Endometrial microvascular endothelial cells (primary cell): ENCODE results near the gene MAP1B. TPM values are rescaled to one million over a fixed set of nuclear protein-coding genes. Genes with fewer than 3 reads are reported as not detected.

ENCODE experiments used
- in situ Hi-C: cut with HindIII; loops from 2 replicates; pipeline ENCODE4 v1.10.0; 2017; ENCODE audit warnings: low sequenced_read_pairs, low pct_unique_long_range_greater_than_20kb; ENCODE audit errors: inconsistent ontology term
- total RNA-seq: library from RNA; depleted of rRNA; stranded (reverse); fragments of >200 nt; gene quantifications from one replicate; pipeline ENCODE4 v1.2.3, GENCODE V29; 2015; ENCODE audit errors: inconsistent ontology term

MAP1B gene
- total RNA-seq, 1 donor from 2014 or later = 226 TPM

GRCh38 chr5:72231991-72232703 lies 124.9 kb downstream of the MAP1B start:
- in situ Hi-C loops = no loop called here

- in situ Hi-C loops = no loop called here
These were observed 125.6 kb downstream of the MAP1B start for GRCh38 chr5:72232838-72233237.

DNA sequence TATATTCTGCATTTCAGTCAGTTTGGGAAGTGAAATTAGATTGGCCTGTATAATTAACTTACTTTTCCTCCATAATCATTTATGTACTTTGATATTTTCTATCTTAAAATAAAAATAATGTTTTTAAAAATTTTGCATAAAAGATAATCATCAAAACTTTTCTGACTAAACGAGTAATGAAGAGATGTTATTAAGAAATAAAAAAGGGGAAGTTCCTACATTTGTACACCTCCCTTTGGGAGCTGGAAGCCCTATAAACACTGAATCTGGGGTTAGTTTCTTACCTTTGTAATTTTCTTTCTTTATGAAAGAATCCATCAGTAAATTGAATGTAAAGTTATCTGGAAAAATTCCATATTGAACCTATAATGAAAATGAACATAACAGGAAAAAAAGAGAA lies 126.6 kb downstream of the MAP1B start:
- in situ Hi-C loops = no loop called here

DNA sequence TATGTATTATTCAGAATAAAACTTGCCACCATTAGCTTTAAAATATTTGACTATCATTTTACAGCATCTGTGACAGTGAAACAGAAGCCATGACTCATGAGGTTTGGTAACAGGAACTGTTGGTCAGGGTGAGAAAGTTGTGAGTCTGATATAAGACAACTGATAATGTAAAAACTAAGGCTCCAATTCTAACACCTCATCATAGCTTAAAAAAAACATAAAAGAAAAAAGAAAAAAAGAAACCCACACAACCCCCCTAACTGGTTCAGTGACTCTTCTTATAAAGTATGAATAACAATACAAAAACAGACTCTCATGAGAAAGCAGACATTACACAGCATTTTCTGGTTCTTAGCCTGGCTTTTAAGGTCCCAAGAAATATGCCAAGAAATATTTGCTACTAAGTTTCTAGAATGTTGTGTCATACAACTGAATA lies 127.0 kb downstream of the MAP1B start:
- in situ Hi-C loops = no loop called here

DNA sequence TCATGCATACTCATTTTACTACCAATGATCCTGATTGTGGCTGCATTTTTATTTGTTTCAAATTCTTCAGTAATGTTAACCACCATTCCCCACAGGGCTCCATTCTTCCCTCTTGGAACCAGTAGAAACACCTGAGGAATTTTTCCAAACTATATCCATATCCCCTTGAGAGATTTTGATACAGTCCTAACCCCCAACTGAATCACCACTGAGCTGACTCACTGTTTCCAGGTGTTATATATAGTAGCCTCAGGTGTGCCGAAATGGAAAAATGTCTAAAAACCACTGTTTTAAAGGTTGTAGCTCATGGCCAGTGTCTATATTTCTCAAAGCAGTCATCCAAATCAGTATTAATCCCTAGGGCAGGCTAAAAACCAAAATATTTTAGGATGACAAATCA lies 127.6 kb downstream of the MAP1B start:
- in situ Hi-C loops = no loop called here

DNA sequence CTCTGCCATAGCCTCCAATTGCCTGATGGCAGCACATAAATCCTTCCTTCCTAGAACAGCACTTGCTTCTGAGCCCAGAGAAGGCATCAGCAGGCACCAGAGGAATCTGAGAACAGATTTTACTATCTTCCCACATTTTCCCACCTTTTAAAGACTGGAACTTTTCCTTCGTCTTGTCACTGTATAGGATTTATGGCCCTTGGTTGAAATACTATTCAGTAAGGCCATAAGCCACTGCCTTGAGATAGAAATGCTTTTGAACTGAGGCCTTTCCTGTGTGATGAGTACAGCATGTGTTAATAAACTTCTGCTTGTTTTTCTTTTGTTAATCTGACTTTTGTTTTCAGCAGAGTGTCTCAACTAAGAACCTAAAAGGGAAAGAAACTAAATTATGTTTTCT lies 128.4 kb downstream of the MAP1B start:
- in situ Hi-C loops = no loop called here

GRCh38 chr5:72237415-72237814 lies 130.1 kb downstream of the MAP1B start:
- in situ Hi-C loops = no loop called here

GRCh38 chr5:72237879-72238278 lies 130.6 kb downstream of the MAP1B start:
- in situ Hi-C loops = no loop called here

- in situ Hi-C loops = no loop called here
These were observed 131.6 kb downstream of the MAP1B start for GRCh38 chr5:72238712-72239445.

GRCh38 chr5:72241346-72242003 lies 134.2 kb downstream of the MAP1B start:
- in situ Hi-C loops = no loop called here

- in situ Hi-C loops = no loop called here
These were observed 135.7 kb downstream of the MAP1B start for GRCh38 chr5:72242796-72243475.

DNA sequence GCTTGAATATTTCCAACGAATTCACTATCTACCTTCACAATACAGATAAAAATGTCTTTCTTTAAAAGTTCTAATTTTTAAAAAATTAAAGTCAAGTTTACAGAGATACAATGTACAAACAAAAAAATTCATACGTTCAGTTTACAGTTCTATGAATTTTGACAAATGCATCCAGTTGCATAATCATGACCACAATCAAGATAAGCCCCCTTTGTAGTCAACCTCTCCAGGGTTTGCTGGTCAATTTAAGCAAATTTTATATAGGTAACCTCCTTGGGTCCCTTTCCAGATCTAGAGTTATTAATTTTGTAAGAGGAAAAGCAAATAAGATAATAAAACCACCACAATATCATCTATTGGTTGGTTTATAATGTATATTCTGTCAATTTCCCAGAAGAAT lies 136.4 kb downstream of the MAP1B start:
- in situ Hi-C loops = no loop called here

GRCh38 chr5:72244862-72245371 lies 137.6 kb downstream of the MAP1B start:
- in situ Hi-C loops = loop anchor here (5.0 kb wide), 1 partner anchor 37 kb away; no protein-coding TSS in a partner anchor

- in situ Hi-C loops = loop anchor here (5.0 kb wide), 1 partner anchor 37 kb away; no protein-coding TSS in a partner anchor
These were observed 138.3 kb downstream of the MAP1B start for GRCh38 chr5:72245546-72245945.

DNA sequence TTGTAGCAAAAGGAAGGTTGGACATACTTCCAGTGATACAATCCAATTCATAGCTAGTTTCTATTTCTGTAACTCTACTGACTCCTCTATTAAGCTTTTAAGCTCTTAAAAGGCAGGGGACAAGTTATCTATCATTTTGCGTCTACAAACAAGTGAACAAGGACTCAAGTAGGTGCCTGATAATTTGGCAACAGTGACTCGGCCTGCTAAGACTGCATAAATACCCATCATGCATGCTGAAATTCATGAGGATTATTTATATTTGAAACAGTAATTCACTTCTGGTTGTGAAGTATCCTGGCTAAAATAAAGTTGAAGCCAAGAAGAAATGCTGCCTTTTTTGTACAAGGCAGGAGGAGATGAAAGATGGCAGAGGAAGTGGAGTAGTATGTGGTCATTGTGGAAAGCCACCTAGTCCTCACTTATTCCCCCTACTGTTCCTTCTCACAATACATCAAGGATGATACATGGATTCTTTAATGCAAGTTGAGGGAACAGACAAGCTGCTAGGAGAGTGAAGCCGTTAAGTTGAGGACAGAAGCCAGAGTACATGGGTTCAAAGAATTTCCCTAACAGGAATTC lies 138.8 kb downstream of the MAP1B start:
- in situ Hi-C loops = loop anchor here (5.0 kb wide), 1 partner anchor 36 kb away; no protein-coding TSS in a partner anchor

- in situ Hi-C loops = loop anchor here (5.0 kb wide), 1 partner anchor 35 kb away; no protein-coding TSS in a partner anchor
These were observed 139.7 kb downstream of the MAP1B start for GRCh38 chr5:72246954-72247442.

DNA sequence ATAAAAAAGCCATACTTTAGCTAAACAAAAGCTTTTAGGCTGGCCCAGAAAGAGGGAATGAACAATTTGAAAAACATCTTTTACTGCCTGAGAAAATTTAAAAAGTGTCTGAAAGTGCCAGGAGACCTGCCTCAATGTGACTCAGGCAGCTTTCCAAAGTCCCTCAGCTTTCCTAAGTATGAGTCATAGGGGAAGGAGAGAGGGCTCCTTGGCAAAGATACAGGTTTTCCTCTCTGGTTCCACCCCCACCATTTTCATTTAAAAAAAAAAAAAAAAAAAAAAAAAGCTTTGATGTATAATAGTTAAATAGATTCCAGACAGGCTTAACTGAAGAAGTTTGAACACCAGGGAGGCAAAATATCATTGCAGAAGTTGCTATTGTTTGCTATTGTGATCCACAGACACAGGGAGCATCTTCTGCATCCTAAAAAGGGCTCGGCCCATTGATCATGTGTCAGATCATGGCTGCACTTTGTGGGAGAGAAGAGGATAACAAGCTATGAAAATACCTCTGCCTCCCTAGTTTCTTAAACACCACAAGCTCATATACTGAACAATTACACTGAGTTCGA lies 141.2 kb downstream of the MAP1B start:
- in situ Hi-C loops = loop anchor here (5.0 kb wide), 1 partner anchor 34 kb away; no protein-coding TSS in a partner anchor

DNA sequence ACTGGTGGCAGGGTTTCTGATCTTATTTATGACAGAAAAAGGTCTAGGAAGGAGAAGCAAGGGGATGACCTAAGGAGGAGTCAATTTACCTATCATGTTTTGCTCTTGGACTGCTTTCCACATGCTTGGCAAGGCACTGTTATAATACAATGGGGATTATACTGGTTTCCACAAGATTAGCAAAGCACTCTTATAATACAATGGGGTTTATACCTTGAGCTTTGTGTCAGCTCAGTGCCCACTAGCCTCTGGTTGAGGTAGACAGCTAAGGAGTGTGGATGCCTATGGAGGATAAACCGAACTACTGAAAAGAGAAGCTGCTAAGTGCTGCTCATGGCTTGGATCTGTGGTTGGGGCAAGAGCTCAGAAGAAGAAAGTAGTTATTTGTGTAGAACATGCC lies 144.1 kb downstream of the MAP1B start:
- in situ Hi-C loops = no loop called here
